Suprapubic skin (tissue), 4 donors: ENCODE results near the gene UBE2L3. TPM values are rescaled to one million over a fixed set of nuclear protein-coding genes. Genes with fewer than 3 reads are reported as not detected.
"Not testable (repeated sequence)": the region's sequence is repeated elsewhere in the genome, so short reads cannot be mapped to it uniquely, and the experiment has no call there.

ENCODE experiments used
- DNase-seq, 2 donors: peaks; one replicate each; pipeline ENCODE4 v3.0.0-alpha.2; 2019; ENCODE audit warnings: low spot score in 2 of 2
- H3K27ac ChIP-seq: fragments of 200-600 bp; sonication (generic); one replicate; pipeline ENCODE4 v1.5.1; 2019
- H3K27me3 ChIP-seq: fragments of 200-600 bp; sonication (generic); one replicate; pipeline ENCODE4 v1.5.1; 2019
- H3K36me3 ChIP-seq: fragments of 200-600 bp; sonication (generic); one replicate; pipeline ENCODE4 v1.5.1; 2019
- H3K4me1 ChIP-seq: fragments of 200-600 bp; sonication (generic); one replicate; pipeline ENCODE4 v1.5.1; 2019
- H3K4me3 ChIP-seq: fragments of 200-600 bp; sonication (generic); one replicate; pipeline ENCODE4 v1.5.1; 2019; ENCODE audit warnings: mild to moderate bottlenecking
- H3K9me3 ChIP-seq: fragments of 200-600 bp; sonication (generic); one replicate; pipeline ENCODE4 v1.5.1; 2019
- EP300 ChIP-seq: sonication (generic); formaldehyde crosslinking; IDR thresholded peaks from one replicate; pipeline ENCODE4 v1.6.1; 2017; ENCODE audit warnings: antibody characterized with exemption
- POLR2A ChIP-seq, 2 donors: fragments of 450-650 bp; IDR thresholded peaks; one replicate each; pipeline ENCODE4 v1.6.1; 2017; ENCODE audit warnings: antibody characterized with exemption in 2 of 2, mild to moderate bottlenecking in 2 of 2, moderate library complexity in 2 of 2
- POLR2AphosphoS5 ChIP-seq, 3 donors: sonication (generic); formaldehyde crosslinking; IDR thresholded peaks; one replicate each; pipeline ENCODE4 v1.6.1; 2017; ENCODE audit warnings: antibody characterized with exemption in 3 of 3
- WGBS: methylation state at CpG from one replicate; pipeline ENCODE4 v1.1.5; 2018; 5-methylcytosine and 5-hydroxymethylcytosine counted together
- total RNA-seq, 4 donors: library from RNA; depleted of rRNA; stranded (reverse); fragments of >200 nt; gene quantifications; one replicate each; pipeline ENCODE4 v1.1.0, GENCODE V29; 2016
- TF ChIP-seq, protein P1 (sequence below), 2 donors: fragments of 200-600 bp in 1 of 2; fragments of 450-650 bp in 1 of 2; sonication (generic) in 1 of 2; IDR thresholded peaks; one replicate each; pipeline ENCODE4 v1.5.1; 2016 to 2019; ENCODE audit warnings: antibody characterized with exemption in 2 of 2, mild to moderate bottlenecking in 1 of 2, moderate library complexity in 1 of 2

Gene UBE2L3
- total RNA-seq, 4 donors from 2014 or later: 28.6 to 52.2 (median 48.1) TPM

DNA sequence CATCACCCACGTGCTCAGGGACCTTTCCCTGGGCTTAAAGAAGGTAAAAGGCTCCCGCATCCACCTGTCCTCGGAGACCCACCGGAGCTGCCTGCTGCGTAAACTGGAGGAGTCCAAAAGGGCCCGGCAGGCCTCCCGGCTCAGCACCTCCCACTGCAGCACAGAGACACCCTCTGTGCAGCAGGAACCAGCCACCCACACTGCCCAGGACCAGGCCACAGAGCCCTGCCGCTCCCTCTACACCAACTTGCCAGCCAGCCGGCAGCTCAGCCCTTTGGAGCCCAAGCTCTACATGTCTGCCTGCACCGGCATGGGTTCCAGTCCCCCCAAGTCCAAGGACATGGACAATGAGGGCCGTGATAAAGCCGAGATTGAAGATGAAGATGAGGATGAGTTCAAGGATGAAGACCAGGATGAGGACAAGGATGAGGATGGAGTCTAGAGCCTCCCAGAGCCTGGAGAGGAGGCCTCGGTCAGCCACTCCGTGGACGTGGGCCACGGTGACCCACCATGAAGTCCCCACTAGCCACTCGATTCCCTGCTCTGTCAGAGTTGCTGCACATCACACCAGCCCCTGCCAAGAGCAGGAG, 69.2 kb downstream of the UBE2L3 start:
- H3K4me1 ChIP-seq: peaks cover 5% of the 10 kb centered on the region
- WGBS: 92% methylated on average over 14 of the region's 17 CpGs
- TF ChIP-seq, protein P1, sequence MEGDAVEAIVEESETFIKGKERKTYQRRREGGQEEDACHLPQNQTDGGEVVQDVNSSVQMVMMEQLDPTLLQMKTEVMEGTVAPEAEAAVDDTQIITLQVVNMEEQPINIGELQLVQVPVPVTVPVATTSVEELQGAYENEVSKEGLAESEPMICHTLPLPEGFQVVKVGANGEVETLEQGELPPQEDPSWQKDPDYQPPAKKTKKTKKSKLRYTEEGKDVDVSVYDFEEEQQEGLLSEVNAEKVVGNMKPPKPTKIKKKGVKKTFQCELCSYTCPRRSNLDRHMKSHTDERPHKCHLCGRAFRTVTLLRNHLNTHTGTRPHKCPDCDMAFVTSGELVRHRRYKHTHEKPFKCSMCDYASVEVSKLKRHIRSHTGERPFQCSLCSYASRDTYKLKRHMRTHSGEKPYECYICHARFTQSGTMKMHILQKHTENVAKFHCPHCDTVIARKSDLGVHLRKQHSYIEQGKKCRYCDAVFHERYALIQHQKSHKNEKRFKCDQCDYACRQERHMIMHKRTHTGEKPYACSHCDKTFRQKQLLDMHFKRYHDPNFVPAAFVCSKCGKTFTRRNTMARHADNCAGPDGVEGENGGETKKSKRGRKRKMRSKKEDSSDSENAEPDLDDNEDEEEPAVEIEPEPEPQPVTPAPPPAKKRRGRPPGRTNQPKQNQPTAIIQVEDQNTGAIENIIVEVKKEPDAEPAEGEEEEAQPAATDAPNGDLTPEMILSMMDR (IDR thresholded peaks at IDR 0.05): no peak
- TF ChIP-seq EP300 (no peak), POLR2A (IDR thresholded peaks at IDR 0.05) (no peak), POLR2AphosphoS5 (IDR thresholded peaks at IDR 0.05) (no peak)
- H3K27ac ChIP-seq: no peak overlapping the region
- H3K36me3 ChIP-seq: no peaks in the 10 kb centered on the region
- H3K4me3 ChIP-seq: no peak overlapping the region
- no peak for DNase-seq
- H3K9me3 ChIP-seq: no peaks in the 10 kb centered on the region
- no peaks in the 10 kb centered on the region for H3K27me3 ChIP-seq

DNA sequence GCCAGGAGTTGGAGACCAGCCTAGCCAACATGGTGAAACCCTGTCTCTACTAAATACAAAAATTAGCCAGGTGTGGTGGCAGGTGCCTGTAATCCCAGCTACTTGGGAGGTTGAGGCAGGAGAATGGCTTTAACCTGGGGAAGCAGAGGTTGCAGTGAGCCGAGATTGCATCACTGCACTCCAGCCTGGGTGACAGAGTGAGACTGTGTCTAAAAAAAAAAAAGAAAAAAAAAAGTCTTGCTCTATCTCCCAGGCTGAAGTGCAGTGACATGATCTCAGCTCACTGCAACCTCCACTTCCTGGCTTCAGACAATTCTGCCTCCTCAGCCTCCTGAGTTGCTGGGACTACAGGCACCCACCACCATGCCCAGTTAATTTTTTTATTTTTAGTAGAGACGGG, 69.9 kb downstream of the UBE2L3 start:
- 88% methylated on average over 2 of the region's 2 CpGs for WGBS
- H3K27ac ChIP-seq: not testable (repeated sequence)

DNA sequence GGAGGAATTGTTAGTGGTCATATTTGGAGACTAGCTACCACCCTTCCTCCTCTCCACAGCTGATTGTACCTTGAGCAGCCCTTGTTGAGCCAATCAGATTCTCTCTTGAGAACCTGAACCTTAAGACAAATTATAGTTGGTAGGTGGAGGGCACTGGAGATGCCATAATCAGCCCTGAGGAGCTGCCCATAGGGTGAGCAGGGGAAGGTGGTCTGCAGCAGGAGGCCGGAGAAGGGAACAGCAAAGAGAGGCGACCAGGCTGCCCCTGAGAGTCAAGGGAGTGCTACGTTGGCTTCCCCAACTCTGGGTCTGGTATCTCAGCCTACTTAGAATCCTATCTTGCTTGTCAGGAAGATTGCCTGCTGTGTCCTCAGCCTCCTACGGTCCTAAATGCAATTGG, 71.8 kb downstream of the UBE2L3 start:
- Histone ChIP-seq H3K27ac (no peak overlapping the region), H3K27me3 (no peaks in the 10 kb centered on the region), H3K36me3 (no peaks in the 10 kb centered on the region), H3K9me3 (no peaks in the 10 kb centered on the region), H3K4me1 (peaks cover 18% of the 10 kb centered on the region), H3K4me3 (no peak overlapping the region)
- WGBS: 82% methylated on average over 4 of the region's 4 CpGs
- no peak for DNase-seq
- TF ChIP-seq, protein P1 (IDR thresholded peaks at IDR 0.05): no peak
- no peak for TF ChIP-seq POLR2AphosphoS5 (IDR thresholded peaks at IDR 0.05)

More for the DNA sequence above, 69.9 kb downstream of the UBE2L3 start:
- H3K27me3 ChIP-seq, H3K36me3 ChIP-seq, H3K9me3 ChIP-seq, H3K4me1 ChIP-seq, H3K4me3 ChIP-seq, DNase-seq: not testable (repeated sequence)

DNA sequence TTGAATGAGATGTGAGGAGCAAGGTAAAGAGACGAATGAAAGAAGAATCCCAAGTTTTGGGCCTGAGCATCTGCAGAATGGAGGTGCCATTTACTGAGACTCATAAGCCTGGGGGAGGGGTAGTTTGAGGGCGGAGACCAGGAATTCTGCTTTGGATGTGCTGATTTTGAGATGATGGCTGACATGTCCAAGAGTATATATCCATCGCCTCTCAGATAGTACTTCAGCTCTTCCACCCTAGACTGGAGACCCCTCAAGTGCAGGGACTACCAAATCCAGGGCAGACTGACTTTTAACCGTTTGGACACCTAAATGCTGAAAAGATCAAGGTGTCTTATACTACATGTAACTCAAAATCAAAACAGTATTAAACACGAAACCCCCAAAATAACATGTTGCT, 73.3 kb downstream of the UBE2L3 start:
- DNase-seq: no peak
- TF ChIP-seq, protein P1 (IDR thresholded peaks at IDR 0.05): no peak
- TF ChIP-seq POLR2A (IDR thresholded peaks at IDR 0.05): no peak
- TF ChIP-seq EP300: no peak
- TF ChIP-seq POLR2AphosphoS5 (IDR thresholded peaks at IDR 0.05): no peak
- Histone ChIP-seq H3K4me1 (peaks cover 18% of the 10 kb centered on the region), H3K36me3 (peaks cover 6% of the 10 kb centered on the region), H3K9me3 (no peaks in the 10 kb centered on the region), H3K27me3 (no peaks in the 10 kb centered on the region), H3K27ac (no peak overlapping the region), H3K4me3 (no peak overlapping the region)
- WGBS: 87% methylated on average over 5 of the region's 5 CpGs

DNA sequence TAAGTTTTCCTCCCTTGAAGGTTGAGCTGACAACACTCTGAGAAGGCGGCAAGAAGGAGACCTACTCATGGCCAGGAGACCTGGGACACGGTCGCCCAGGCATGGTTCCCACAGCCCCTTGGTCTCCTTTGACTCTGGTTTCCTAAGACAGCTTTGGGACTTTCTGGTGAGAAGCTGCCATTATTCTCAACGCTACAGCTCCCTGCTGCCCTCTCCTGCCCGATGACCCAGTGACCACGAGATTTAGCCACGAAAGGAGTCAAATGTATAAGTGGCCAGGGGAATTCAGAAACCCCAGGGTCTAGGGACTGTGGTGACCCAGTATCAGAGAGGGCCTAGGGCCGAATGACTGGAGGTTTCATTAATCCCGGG, 73.9 kb downstream of the UBE2L3 start:
- H3K4me1 ChIP-seq: peaks cover 18% of the 10 kb centered on the region
- DNase-seq: no peak
- H3K4me3 ChIP-seq: peak overlapping the region; percentile 59
- H3K9me3 ChIP-seq: no peaks in the 10 kb centered on the region
- TF ChIP-seq POLR2A (IDR thresholded peaks at IDR 0.05) (no peak), EP300 (no peak), POLR2AphosphoS5 (IDR thresholded peaks at IDR 0.05) (no peak)
- TF ChIP-seq, protein P1 (IDR thresholded peaks at IDR 0.05): no peak
- WGBS: 11% methylated on average over 9 of the region's 9 CpGs
- no peaks in the 10 kb centered on the region for H3K27me3 ChIP-seq
- H3K27ac ChIP-seq: no peak overlapping the region
- H3K36me3 ChIP-seq: peaks cover 6% of the 10 kb centered on the region
